Heart left ventricle (tissue), 13 donors: ENCODE measurements around the gene PRSS2.

ENCODE experiments used
- POLR2A ChIP-seq, 2 donors: fragments of 450-650 bp; IDR thresholded peaks; one replicate each; pipeline ENCODE4 v1.6.1; 2017; ENCODE audit warnings: antibody characterized with exemption in 2 of 2, mild to moderate bottlenecking in 2 of 2, moderate library complexity in 2 of 2
- TF ChIP-seq, protein P1 (sequence below), 12 donors: fragments of 200-600 bp; sonication (generic) in 4 of 12; IDR thresholded peaks; one replicate each; pipeline versions ENCODE4 v1.5.0 to v1.8.0; 2018 to 2022; ENCODE audit warnings: antibody characterized with exemption in 12 of 12, mild to moderate bottlenecking in 5 of 12
- donor health status: ischemic (EF 13 %, LVEDD 7.1; RV severe dilation, severe dysfunction).
- donor health status: DM: no; HTN: yes; CAD: no.
- donor health status: DM: no; HTN: no; CAD: no.
- donor health status: ischemic (EF 25% LVEDD 6.9; RV normal size, moderate dysfunction).
- donor health status: ischemic (EF 25% LVEDD 5.7; RV mildly dilated, moderate dysfunction).
- donor health status: ischemic (EF 35%, LVEDD 5.7; RV mildly dilated, moderate dysfunction).
- donor health status: nonischemic (EF 11% LVEDD 7.7; RV severe dilation, severe dysfunction).
- donor health status: DM: yes; HTN: yes; CAD: no.
- donor health status: PGD.
- donor health status: ischemic (EF 29% LVEDD 5.4; RV normal size, mild dysfunction).
- donor health status: nonischemic (EF 23%, LVEDD 6.1; RV moderate dilation, normal function).

DNA sequence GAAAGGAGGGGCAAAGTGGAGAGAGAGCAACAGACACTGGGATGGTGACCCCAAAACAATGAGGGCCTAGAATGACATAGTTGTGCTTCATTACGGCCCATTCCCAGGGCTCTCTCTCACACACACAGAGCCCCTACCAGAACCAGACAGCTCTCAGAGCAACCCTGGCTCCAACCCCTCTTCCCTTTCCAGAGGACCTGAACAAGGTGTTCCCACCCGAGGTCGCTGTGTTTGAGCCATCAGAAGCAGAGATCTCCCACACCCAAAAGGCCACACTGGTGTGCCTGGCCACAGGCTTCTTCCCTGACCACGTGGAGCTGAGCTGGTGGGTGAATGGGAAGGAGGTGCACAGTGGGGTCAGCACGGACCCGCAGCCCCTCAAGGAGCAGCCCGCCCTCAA, 20.7 kb downstream of the PRSS2 start:
- TF ChIP-seq, protein P1, sequence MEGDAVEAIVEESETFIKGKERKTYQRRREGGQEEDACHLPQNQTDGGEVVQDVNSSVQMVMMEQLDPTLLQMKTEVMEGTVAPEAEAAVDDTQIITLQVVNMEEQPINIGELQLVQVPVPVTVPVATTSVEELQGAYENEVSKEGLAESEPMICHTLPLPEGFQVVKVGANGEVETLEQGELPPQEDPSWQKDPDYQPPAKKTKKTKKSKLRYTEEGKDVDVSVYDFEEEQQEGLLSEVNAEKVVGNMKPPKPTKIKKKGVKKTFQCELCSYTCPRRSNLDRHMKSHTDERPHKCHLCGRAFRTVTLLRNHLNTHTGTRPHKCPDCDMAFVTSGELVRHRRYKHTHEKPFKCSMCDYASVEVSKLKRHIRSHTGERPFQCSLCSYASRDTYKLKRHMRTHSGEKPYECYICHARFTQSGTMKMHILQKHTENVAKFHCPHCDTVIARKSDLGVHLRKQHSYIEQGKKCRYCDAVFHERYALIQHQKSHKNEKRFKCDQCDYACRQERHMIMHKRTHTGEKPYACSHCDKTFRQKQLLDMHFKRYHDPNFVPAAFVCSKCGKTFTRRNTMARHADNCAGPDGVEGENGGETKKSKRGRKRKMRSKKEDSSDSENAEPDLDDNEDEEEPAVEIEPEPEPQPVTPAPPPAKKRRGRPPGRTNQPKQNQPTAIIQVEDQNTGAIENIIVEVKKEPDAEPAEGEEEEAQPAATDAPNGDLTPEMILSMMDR (IDR thresholded peaks at IDR 0.05): no peak
- TF ChIP-seq POLR2A (IDR thresholded peaks at IDR 0.05): no peak
